ENCODE measurements around the gene BEGAIN. TPM values are rescaled to one million over a fixed set of nuclear protein-coding genes. Genes with fewer than 3 reads are reported as not detected.

The BEGAIN gene
- total RNA-seq, 1 donor from 2014 or later, result 1.3 TPM

DNA sequence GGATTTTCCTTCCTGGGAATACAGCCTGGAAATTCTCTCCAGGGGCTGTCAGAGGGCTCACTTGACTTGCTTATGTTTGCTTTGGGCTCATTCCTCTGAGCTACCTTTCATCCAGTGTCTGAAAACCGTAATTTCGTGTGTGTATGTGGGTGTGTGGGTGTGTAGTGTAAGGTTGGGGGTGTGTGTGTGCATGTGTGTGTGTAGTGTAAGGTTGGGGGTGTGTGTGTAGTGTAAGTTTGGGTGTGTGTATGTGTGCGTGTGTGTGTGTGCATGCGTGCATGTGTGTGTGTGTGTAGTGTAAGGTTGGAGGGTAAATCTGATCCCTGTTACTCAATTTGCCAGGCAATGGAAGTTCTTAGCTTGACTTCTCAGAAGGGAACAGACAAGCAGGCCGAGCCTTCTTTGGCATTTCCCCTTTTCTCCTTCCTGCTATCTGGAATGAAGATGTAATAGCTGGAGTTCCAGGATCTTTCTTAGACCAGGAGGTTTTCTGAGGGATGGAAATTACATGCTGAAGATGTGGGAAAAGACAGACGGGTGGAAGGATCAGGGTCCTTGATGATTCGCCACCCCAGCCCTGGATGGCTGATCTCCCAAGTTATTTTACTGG, 15.5 kb upstream of the BEGAIN start:
- ATAC-seq (no peak), DNase-seq (no peak)
- H3K9me3 ChIP-seq, result peaks cover 5% of the 10 kb centered on the region
- peaks cover 37% of the 10 kb centered on the region for H3K27me3 ChIP-seq (ENCODE audit: low read depth)
- no peak overlapping the region for H3K27ac ChIP-seq
- no peaks in the 10 kb centered on the region for H3K4me1 ChIP-seq
- H3K36me3 ChIP-seq, result no peaks in the 10 kb centered on the region
- intact Hi-C loops (cut with DNase I), result no loop called here
- TF ChIP-seq, protein P1, sequence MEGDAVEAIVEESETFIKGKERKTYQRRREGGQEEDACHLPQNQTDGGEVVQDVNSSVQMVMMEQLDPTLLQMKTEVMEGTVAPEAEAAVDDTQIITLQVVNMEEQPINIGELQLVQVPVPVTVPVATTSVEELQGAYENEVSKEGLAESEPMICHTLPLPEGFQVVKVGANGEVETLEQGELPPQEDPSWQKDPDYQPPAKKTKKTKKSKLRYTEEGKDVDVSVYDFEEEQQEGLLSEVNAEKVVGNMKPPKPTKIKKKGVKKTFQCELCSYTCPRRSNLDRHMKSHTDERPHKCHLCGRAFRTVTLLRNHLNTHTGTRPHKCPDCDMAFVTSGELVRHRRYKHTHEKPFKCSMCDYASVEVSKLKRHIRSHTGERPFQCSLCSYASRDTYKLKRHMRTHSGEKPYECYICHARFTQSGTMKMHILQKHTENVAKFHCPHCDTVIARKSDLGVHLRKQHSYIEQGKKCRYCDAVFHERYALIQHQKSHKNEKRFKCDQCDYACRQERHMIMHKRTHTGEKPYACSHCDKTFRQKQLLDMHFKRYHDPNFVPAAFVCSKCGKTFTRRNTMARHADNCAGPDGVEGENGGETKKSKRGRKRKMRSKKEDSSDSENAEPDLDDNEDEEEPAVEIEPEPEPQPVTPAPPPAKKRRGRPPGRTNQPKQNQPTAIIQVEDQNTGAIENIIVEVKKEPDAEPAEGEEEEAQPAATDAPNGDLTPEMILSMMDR (IDR thresholded peaks at IDR 0.05), result no peak
- H3K4me3 ChIP-seq, result no peak overlapping the region

DNA sequence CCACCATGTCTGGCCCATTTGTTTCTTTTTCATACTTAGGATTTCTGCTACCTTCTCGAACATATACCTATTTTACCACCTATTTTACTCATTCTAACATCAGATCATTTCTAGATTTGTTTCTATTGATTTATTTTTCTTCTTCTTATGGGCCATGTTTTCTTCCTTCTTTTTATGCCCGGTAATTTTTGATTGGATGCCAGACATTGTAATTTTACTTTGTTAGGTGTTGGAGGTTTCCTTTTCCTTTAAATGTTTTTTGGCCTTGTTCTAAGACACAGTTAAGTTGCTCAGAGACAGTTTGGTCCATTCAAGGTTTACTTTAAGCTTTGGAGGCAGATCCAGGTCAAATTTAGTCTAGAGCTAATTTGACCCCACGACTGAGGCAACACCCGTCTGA, 14.7 kb upstream of the BEGAIN start:
- no peaks in the 10 kb centered on the region for H3K4me1 ChIP-seq
- H3K36me3 ChIP-seq, result no peaks in the 10 kb centered on the region
- intact Hi-C loops (cut with DNase I), result no loop called here
- DNase-seq (no peak), ATAC-seq (no peak)
- TF ChIP-seq, protein P1 (IDR thresholded peaks at IDR 0.05), result no peak
- peaks cover 33% of the 10 kb centered on the region for H3K27me3 ChIP-seq (ENCODE audit: low read depth)
- H3K9me3 ChIP-seq, result peaks cover 5% of the 10 kb centered on the region
- no peak overlapping the region for H3K27ac ChIP-seq
- no peak overlapping the region for H3K4me3 ChIP-seq

DNA sequence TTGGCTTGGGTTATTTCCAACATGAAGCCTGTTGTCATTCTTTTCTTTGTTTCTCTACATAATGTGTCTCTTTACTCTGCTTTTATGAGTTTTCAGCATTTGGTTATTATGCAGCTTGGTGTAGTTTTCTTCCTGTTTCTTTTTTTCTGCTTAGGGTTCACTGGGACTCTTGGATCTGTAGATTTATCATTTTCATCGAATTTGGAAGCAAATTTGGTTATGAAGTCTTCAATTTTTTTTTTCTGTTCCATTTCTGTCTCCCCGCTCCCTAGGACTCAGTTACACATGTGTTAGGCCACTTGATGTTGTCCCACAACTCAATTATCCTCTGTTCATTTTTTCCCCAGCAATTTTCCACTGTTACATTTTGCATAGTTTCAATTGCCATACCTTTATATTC, 13.8 kb upstream of the BEGAIN start:
- Histone ChIP-seq H3K4me3 (no peak overlapping the region), H3K4me1 (no peaks in the 10 kb centered on the region), H3K36me3 (no peaks in the 10 kb centered on the region), H3K27me3 (ENCODE audit: low read depth) (peaks cover 28% of the 10 kb centered on the region), H3K27ac (no peak overlapping the region), H3K9me3 (peaks cover 5% of the 10 kb centered on the region)
- DNase-seq, result no peak
- intact Hi-C loops (cut with DNase I), result no loop called here
- TF ChIP-seq, protein P1 (IDR thresholded peaks at IDR 0.05), result no peak
- no peak for ATAC-seq

DNA sequence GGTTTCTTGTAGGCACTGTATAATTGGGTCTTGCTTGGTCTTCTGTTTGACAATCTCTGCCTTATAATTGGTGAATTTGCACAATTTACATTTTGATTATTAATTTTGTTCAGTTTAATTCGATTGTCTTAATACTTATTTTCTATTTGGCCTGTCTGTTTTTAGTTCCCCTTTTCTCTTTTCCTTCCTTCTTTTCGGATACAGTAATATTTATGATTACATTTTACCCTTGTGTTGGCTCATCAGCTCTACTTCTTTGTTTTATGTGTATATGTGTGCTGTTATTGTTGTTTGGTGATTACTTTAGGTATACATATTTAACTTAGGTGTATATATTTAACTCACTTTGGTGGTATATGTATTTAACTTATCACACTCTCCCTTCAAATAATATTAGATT, 12.8 kb upstream of the BEGAIN start:
- intact Hi-C loops (cut with DNase I), result no loop called here
- peaks cover 5% of the 10 kb centered on the region for H3K9me3 ChIP-seq
- no peaks in the 10 kb centered on the region for H3K36me3 ChIP-seq
- peaks cover 18% of the 10 kb centered on the region for H3K27me3 ChIP-seq (ENCODE audit: low read depth)
- ATAC-seq (no peak), DNase-seq (no peak)
- no peaks in the 10 kb centered on the region for H3K4me1 ChIP-seq
- no peak overlapping the region for H3K27ac ChIP-seq
- H3K4me3 ChIP-seq, result no peak overlapping the region
- TF ChIP-seq, protein P1 (IDR thresholded peaks at IDR 0.05), result no peak

DNA sequence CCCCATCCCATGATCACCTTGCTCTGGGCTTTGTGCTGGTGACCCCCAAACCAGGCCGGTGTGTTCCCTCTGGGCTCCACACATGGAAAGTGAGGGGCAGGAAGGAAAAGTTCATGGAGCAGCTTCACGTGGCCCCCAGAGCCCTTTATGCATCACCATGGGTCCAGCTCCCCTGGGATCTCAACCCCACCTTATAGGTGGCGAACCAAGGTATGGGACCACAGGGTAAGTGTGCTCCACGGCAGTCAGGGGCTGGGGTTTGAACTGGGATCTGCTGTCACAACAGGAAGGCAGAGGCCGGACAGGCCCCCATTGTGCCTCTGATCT, 7.4 kb upstream of the BEGAIN start:
- no peak for ATAC-seq
- Histone ChIP-seq H3K4me3 (no peak overlapping the region), H3K27ac (no peak overlapping the region), H3K27me3 (ENCODE audit: low read depth) (peaks cover 22% of the 10 kb centered on the region), H3K36me3 (no peaks in the 10 kb centered on the region), H3K9me3 (no peaks in the 10 kb centered on the region), H3K4me1 (no peaks in the 10 kb centered on the region)
- intact Hi-C loops (cut with DNase I), result no loop called here
- DNase-seq, result peak; percentile 17
- TF ChIP-seq, protein P1 (IDR thresholded peaks at IDR 0.05), result no peak

Data from lower lobe of right lung (tissue), 2 donors.